Stimulated activated CD4-positive, alpha-beta T cell treated with anti-CD3 and anti-CD28 coated beads, Interleukin-4, amount 100 ng/mL, for 24 hours (primary cell): ENCODE data around the gene INCENP.
"Not testable (repeated sequence)": the region's sequence is repeated elsewhere in the genome, so short reads cannot be mapped to it uniquely, and the experiment has no call there.

Experiments used
- DNase-seq: peaks from one replicate; pipeline ENCODE4 v3.0.0-alpha.2; 2020

Gene INCENP

DNA sequence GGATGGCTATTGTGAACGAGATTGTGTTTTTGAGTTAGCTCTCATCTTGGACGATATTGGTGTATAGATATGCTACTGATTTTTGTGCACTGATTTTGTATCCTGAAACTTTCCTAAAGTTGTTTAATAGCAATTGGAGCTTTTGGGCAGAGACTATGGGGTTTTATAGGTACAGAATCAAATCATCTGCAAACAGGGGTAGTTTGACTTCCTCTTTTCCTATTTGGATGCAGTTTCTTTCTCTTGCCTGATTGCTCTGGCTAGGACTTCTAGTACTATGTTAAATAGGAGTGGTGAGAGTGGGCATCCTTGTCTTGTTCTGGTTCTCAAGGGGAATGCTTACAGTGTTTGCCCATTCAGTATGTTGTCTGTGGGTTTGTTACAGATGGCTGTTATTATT is 57.3 kb downstream of the INCENP start:
- DNase-seq, result no peak

DNA sequence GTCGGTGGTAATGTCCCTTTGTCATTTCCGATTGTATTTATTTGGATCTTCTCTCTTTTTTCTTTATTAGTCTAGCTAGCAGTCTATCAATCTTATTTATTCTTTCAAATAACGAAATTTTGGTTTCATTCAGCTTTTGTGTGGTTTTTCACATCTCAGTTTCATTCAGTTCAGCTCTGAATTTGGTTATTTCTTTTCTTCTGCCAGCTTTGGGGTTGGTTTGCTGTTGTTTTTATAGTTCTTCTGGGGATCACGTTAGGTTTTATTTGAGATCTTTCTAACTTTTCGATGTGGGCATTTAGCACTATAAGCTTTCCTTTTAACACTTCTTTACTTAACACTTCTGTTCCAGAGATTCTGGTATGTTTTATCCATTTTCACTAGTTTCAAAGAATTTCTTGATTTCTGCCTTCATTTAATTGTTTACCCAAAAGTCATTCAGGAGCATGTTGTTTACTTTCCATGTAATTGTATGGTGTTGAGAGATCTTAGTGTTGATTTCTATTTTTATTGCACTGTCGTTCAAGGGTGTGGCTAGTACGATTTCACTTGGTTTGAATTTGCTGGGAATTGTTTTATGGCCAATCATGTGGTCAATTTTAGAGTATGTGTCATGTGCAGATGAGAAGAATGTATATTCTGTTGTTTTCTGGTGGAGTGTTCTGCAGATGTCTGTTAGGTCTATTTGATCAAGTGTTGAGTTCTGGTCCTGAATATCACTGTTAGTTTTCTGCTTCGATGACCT is 58.5 kb downstream of the INCENP start:
- no peak for DNase-seq

DNA sequence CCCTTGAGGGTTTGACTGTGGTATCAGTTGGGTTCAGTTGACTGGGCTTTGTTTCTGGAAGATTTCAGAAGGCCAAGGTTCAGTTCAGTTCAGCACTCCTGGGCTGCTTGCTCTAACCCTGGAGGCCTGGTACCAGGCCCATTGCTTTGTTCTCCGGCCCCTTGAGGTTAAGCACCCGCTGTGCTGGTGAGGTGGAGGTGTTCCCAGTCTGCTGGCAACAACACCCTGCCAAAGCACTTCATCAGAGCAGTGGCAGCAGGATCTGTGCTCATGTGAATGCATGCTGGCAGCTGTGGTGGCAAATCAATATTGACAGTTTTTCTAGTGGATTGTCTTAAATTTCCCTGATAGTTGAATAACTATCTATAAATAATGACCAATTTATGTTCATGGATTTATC is 62.4 kb downstream of the INCENP start:
- DNase-seq, result no peak

DNA sequence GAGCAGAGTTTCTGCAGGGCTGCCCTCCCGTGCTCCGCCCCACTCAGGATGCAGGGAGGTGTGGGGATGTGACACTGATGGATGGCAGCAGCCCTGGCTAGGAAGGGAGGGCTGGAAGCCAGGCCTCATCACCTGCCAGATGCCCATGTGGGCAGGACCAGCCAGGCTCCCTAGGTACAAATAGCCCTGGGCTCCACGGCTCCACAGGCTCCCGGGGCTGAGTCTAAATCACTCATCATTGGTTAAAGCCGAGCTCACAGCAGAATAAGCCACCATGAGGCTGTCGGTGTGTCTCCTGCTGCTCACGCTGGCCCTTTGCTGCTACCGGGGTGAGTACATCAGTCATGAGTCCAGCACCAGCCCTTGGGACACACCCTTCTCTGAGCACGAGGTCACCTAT is 66.2 kb downstream of the INCENP start, which contains the start of gene SCGB1D1:
Gene SCGB1D1, plus strand, starts transcription at position 206 of the 400 bp plus-strand sequence. Its CDS starts 69 bp downstream, at position 275.
- no peak for DNase-seq

DNA sequence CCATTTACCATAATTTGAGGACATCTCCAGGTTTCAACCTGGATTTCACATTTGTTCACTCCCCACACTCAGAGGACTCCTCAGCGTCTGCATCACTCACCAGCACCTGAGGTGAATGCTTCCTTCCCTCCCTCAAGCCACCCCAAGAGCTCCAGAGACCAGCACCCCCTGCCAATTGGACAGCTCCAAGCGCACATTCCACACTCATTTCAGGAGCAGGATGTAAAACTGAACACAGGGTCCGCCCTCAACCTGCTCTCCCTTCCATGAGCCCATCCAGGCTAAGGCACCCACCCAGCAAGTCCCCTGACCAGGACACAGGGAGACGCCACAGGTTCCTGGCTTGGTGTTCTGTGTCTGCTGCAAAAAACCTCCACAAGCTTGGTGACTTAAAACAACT is 70.1 kb downstream of the INCENP start:
- no peak for DNase-seq

DNA sequence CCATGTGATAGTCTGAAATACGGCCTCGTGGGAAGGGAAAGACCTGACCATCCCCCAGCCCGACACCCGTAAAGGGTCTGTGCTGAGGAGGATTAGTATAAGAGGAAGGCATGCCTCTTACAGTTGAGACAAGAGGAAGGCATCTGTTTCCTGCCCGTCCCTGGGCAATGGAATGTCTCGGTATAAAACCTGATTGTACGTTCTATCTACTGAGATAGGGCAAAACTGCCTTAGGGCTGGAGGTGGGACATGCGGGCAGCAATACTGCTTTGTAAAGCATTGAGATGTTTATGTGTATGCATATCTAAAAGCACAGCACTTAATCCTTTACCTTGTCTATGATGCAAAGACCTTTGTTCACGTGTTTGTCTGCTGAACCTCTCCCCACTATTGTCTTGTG is 71.2 kb downstream of the INCENP start:
- DNase-seq, result not testable (repeated sequence)

DNA sequence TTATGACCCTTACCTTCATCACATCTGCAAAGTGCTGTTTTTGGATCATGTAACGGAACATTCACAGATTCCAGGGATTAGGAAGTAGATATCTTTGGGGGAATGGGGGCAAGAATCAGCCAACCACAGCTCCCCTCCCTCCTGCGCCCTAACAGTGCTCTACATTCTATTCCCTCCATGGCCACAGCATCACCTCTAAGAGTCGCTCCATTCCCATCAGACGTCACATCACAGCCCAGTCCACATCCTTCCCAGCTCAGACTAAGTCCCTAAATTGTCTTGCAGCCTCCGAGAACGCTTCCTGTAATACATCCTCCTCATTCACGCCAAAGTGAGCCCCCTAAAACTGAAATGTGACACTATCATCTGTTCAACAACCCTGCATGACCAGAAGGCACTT is 72.1 kb downstream of the INCENP start:
- DNase-seq, result no peak

DNA sequence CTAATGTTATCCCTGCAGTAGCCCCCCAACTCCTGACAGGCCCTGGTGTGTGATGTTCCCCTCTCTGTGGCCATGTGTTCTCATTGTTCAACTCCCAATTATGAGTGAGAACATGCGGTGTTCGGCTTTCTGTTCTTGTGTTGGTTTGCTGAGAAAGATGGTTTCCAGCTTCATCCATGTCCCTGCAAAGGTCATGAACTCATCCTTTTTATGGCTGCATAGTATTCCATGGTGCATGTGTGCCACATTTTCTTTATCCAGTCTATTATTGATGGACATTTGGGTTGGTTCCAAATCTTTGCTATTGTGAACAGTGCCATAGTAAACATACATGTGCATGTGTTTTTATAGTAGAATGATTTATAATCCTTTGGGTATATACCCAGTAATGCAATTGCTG is 73.6 kb downstream of the INCENP start:
- DNase-seq, result not testable (repeated sequence)

DNA sequence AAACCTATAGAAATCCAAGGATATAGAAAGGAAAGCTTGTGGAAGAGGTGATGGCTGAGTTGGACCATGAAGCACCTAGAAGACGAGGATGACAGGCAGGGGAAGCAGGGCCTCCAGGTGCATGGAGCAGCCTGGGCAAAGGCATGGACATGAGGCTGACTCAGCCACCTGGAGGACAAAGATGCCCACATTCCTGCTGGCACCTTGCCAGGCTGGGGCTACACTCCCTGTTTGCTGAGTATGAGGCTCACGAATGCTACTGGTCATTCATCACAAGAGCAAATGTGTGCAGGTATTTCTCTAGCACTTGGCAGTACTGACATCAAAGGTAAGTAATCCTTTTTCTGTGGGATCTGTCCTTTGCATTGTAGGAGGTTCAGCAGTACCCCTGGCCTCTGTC is 77.6 kb downstream of the INCENP start:
- DNase-seq, result no peak
